HG02571 (cell line): Measurements from ENCODE around the gene KCNG2.

Experiments used
- ATAC-seq: cut with Tn5 transposase; IDR thresholded peaks from one replicate; pipeline ENCODE4 v1.9.1; 2021; ENCODE audit warnings: mild to moderate bottlenecking, moderate library complexity; ENCODE audit not compliant: unreplicated experiment

The KCNG2 gene

DNA sequence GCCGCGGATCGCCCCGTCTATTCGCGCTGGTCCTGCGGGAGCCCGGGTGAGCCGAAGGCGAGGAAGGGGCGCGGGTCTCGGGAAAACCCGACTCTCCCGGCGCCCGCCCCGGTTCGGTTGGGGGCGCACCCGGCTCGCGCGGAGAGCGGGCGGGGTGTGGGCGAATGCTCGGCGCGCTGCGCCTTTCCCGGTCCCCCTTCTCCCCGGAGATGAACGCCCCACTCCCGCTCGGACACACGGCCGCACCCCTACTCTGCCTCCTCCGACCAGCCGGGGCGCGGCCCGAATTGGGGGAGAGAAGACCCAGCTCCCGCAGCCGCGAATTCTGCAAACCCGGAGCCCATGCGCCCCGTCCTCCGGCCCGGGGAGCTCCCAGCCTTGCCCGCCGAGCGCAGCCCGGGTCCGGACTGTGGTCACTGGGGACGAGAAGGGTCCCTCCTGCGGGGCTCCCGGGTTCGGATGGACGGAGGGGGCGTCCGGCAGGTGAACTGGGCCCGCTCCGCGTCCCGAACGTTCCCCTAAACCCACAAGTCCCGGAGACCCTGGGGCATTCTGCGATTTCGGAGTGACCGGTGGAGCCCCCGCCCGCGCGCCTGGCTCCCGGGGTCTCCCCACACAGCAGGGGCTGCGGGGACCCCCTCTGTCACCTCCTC lies 734 bp downstream of the KCNG2 start:
- no peak for ATAC-seq

DNA sequence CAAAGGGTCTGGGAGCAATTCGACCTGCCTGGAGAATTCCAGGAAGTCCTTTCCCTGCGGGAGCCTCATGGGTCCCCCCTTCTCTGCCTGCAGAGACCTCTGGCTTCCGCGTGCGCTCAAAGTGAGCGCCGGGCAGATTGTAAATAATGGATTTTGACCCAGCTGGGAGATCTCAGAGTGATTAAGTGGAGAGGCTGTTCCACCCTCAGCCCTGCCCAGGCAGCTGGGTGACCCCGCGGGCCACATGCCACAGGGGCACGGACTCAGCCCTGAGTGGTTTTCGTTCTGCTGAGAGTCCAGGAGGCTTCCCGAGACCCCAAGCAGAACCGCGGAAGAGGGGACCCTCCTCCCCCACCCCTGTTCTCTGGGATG lies 1.2 kb downstream of the KCNG2 start:
- no peak for ATAC-seq

DNA sequence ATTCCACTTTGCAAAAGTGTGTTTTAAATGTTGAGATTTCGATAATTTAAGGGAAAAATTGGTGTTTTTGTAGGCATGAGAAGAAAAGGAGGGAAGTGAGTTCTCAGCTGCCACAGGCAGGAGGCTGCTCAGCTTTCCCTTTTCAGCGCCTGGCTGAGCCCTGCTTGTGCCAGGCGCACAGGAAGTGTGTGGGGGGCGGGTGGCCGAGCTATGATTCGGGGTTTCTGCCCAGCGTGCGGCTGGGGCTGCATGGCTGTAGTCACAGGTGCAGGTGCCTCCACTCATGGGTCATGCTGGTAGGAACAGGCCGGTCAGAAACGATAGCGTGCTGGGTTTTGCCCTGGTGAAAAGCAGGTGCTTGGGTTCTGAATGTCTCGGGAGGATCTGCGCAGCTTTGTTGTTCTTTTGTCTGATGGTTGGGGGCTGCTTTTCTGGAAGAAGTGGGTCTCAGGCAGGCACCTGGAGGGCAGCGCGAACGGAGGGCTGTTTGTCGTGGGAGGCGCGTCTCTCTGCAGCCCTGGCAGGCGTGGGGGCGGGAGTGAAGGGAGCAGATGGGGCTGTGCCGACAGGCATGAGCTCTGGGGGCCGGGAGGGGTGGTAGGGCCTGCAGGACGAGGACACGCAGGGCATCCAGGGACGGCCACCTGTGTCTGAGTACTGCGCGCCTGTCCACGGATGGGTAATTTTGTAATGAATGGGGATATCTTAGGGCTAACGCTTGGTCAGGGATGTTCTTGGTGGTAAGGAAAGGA lies 2.1 kb downstream of the KCNG2 start:
- no peak for ATAC-seq

DNA sequence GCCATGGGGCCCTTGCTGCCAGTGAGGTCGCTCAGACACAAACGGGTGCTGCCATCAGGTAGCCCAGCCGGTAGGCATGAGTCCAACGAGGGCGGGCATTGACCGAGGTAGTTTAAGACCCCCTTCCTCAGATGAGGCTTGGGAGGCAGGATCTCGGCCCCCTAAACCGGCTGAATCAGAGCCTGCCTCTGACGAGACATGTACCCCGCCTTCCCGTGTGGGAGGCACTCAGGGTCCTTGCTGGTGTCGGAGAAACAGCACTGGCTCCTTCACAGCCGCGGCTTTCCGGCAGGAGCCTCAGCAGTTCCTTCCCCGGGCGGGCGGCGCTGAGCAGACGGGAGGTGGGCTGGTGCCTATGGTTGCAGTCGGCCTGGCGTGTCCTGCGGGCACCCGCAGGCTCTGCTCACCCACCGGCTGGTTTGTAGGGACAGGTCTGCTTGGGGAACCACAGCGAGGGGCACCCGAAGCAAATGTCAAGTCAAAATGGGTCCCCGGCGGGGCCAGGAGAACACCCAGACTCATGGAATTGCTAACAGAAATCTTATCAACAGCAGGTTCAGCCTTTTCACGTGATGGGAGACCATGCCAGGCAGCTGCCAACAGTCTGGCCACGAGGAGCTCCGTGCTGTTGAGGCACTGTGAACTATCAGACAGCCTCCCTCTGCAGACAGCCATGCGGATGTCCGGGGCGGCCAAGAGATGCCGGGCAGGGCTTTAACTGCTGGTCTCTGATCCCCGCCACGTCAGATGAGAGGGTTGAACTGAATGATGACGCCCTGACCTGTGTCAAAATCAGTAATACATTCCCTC lies 2.8 kb downstream of the KCNG2 start:
- ATAC-seq = no peak

DNA sequence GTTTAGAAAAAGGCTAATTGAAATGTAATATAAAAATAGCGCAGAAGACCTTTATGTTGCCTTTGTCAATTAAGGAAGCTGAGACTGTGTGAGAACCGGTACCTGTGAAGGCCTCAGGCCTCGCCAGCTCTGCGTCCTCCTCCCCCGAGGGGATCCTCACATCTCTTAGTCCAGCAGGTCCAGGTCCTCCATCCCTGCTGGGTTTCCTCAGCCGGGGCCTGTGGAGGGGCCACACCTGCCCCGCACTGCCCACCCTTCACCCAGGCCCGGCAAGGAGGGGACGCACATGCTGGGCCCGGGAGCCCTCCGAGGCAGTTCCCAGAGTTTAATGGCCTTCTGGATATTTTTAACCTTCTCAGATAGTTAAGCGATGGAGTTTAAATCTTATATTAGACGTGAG lies 3.5 kb downstream of the KCNG2 start:
- ATAC-seq = no peak

DNA sequence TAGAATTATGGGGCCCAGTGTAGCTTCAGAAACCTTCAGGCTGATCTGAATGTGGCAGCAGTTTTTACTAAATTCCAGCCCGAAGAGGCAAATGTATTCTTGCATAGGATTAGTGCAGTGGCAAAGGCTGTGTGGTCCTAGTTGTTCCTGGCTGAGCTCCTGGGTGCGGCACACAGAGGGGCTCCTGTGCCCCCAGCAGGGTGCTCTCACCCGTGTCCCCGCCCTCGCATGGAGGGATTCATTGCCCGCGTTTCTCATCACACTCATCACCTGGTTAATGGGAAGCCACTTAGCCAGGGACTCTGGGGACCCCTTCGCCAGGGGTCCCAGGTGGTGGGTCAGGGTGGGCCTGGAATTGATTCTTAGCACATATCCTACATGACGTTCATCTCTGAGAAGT lies 3.9 kb downstream of the KCNG2 start:
- no peak for ATAC-seq

DNA sequence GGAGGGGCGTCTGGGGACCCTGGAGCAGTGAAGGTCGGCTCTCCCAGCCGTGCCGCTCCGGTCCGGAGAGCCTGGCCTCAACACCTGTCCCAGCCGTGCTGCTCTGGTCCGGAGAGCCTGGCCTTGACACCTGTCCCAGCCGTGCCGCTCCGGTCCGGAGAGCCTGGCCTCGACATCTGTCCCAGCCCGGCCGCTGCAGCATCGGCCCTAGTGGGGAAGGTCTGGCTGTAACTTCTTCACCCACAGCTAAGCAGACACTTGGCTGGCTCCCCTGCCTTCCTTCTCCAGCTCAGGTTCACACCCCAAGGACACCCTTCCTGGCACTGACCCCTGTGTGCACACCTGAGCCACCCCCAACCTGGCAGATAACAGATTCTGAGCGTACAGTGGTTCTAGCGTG lies 4.6 kb downstream of the KCNG2 start:
- ATAC-seq = no peak

DNA sequence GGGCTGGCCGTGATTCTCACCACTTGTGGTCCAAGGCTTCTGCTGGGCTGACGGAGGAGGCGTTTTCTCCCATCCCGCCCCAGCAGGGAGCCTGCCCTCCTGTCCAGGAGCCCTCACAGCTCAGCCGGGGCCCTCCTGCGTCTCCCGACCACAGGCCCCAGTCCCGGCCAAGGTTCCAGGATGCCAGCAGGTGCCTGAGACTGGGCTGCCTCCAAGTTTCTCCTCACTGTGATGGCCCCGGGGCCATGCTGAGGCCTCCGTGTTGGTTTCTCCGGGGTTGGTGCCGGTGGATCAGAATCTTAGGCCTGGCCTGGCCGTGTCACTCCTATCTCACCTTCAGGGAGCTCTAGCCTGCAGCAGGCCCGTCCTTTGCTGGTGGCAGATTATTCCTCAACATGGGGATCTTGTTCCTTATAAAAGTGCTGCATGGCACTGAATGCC lies 5.9 kb downstream of the KCNG2 start:
- no peak for ATAC-seq

DNA sequence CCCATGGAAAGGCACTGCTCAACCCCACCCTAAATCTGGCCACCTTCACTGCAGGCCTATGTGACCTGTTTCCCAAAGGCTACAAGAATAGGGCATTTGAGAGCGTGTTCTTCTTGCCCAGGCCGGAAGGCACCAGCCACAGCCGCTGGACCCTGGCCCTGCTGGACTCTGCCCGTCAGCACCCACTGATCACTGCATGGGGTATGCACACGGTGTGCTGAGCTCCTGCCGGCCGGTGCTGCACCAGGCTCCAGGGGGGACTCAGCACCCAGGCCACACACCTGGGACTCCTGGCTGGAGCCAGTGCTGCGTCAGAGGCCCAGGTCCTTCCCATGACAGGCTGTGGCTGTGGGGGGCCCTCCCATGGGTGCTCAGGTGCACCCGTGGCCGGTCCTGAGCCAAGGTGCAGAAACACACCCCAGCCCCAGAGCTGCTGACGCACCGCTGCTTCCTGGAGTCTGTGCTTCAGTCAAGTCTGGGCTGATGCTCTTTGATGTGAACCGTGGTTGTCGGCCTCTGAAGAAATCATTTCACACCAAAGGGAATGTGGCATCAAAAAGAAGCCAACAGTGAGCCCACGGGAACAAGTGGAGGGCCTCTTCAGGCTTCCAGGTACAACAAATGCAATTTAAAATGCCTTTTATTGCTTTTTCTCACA lies 6.5 kb downstream of the KCNG2 start:
- ATAC-seq = no peak

DNA sequence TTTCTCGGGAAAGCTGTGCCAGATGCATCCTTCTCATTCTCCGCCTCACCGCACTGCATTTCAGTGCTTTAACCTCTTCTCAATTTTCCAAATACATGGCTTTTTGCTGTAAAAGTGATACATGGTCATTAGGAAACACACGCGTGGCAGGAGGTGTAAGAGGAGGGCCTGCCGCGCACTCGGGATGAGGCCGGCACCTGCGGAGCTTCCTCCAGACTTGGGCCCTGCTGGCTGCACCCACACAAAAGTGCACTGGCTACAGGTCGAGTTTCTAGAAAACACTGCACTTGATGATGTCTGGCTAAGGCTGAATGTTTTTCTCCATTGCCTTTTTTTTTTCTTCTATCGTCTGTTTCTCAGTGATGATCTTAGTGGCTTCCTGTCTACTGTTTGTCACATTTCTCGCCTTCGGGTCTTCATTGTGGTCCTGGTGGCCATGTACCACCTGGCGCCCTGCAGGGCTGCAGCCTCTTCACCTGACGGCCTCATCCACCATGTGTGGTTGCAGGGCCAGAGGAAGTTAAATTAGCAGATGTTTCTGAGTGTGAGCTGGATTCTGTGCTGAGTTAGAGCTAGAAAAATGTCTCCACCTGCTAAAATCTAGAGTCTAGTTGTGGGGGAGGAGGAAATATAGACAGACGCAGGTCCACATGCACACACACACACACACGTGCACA lies 7.6 kb downstream of the KCNG2 start:
- no peak for ATAC-seq

DNA sequence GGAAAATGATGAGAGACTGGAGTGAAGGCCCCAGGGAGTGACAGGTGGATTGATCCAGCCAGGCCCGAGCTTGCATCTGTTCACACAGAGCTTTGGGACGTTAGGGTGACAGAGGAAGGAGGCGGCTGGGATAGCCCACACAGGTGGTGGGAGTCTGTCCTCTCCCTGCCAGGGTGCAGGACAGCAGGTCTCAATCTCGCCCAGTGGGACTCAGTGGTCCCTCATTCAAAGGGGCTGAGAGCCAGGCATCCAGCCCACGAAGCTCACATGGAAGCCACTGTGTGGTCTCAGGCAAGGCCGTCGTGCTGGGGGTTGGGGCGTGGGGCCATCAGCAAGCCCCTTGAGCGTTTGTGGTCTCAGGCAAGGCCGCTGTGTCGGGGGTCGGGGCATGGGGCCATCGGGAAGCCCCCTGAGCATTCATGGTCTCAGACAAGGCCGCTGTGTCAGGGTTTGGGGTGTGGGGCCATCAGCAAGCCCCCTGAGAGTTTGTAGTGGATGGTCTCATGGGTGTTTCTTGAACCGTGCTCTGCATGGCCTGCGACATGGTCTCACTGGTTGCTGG lies 8.3 kb downstream of the KCNG2 start:
- ATAC-seq = no peak

DNA sequence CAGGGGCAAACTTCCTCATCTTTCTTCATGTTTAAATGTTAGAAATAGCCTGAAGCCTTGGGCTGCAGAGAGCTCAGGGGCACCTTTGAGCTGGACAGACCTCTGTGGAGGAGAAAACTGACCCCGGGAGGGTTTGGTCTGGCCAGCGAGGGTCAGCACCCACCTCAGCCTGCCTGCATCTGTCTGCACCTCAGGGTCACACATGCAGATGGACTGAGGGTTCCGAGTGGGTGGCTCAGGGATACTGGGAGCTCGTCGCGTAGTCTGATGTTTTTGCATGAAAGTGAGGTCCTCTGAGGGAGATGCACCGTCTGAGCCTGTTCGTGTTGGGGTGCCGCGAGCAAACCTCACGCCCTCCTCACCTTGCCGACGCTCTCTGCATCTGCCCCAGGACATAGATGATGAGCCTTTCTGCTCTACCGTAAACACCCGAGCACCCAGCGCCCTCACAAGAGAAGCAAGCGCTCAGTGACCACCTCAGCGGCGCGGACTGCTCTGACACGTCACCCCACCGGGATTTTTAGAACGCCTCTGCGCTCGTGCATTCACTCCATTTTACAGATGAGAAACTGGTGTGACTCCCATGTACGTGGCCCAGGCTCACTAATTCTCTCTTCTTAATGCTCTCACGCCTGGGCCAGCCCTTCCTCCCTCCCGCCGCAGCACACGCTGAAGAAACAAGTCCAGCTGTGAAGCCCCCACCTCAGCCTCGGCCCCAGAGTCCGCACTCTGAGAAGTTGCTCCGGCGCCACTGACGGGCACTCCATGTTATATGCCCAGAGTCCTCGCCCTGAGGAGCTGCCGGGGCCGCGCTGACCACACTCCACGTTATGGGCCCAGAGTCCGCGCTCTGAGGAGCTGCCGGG lies 9.5 kb downstream of the KCNG2 start:
- ATAC-seq = no peak

DNA sequence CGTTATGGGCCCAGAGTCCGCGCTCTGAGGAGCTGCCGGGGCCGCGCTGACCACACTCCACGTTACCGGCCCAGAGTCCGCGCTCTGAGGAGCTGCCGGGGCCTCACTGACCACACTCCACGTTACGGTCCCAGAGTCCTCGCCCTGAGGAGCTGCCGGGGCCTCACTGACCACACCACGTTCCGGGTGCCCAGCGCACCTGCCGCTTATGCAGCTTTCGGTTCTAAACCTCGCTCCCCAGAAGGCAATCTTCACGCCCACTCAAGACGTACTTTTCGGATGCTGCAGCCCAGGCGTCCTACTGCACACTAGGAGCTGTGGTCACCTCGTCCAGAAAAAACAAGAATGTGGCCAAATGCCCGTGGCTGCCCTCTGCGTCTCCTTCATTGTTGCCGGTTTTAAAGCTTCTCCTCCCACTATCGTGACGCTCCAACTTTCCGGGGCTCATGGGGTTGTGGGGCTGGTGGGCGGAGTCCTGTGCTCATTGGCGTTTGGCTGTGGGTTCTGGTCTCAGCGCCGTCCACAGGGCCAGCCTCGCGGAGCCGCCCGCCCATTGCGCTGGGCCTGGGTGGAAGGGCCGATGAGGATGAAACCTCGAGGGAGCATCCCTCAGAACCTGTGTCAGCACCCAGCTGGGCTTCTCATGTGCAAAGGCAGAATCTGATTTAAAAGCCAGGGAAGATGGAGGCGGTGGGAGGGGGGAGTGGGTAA lies 11.9 kb downstream of the KCNG2 start:
- ATAC-seq = no peak

DNA sequence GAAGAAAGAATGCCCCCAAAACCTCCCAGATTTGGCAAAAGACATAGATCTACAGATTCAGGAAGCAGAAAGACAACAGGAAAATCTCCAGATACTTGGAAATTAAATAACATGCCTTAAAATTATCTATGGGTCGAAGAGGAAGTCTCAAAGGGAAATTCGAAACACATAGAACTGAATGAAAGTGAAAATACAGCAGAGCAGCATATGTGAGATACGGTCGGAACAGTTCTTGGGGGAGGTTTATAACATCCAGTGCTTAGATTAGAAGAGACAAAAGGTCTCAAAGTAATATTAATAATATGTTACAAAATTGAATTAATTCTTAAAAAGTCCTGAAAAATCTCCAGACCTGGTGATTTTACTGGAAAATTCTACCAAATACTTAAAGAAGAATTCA lies 14.3 kb downstream of the KCNG2 start:
- no peak for ATAC-seq

DNA sequence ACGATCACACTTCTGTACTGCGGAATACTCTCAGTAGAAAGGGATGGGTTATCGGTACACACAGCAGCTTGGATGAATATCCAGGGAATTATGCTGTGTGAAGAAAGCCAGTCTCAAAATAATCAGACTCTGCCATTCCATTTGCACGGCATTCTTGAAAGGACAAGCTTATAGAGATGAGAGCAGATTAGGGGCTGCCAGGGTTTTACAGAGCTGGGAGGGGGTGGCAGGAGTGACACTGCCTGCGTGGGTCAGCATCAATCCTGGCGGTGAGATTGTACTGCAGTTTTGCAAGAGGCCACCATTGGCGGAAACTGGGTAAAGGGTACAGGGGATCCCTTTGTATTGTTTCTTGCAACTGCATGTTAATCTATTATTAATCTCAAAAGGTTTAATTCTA lies 16.6 kb downstream of the KCNG2 start:
- ATAC-seq = no peak

DNA sequence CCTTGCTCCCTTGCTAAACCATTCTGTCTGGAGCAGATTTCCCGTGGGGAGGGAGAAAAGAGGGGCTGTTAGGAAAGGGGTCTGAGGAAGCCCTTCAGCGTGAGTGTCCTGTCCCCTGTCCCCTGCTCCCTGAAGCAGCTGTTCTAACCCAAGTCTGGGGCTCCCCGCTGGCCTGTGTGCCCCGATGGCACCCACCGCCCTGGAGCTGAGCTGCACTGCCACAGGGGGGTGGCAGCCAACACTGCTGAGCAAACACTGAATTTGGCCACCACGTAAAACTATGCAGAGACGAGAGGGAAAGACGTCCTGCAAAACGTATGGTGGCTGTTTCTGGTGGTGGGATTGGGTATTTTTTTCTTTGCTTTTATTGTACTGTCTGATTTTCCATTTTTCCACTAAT lies 17.9 kb downstream of the KCNG2 start:
- no peak for ATAC-seq

DNA sequence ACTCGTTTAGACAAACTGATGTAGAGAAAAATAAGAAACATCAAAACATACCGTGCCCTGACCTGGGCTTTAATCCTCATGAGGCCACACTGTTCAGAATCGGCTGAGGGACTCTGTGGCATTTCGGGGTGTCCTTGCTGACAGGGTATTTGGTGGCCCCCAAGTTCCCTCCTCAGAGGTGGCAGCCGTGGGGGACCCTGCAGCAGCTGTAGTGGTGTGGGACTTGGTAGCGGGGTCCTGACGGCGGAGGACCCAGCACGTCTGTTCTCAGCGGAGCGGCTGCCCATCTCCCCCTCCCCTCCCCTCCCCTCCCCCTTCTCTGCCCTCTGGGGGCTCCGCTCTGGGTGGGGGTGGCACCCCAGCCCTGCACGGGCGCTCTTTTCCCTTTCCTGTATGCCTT lies 18.4 kb downstream of the KCNG2 start:
- ATAC-seq = no peak

DNA sequence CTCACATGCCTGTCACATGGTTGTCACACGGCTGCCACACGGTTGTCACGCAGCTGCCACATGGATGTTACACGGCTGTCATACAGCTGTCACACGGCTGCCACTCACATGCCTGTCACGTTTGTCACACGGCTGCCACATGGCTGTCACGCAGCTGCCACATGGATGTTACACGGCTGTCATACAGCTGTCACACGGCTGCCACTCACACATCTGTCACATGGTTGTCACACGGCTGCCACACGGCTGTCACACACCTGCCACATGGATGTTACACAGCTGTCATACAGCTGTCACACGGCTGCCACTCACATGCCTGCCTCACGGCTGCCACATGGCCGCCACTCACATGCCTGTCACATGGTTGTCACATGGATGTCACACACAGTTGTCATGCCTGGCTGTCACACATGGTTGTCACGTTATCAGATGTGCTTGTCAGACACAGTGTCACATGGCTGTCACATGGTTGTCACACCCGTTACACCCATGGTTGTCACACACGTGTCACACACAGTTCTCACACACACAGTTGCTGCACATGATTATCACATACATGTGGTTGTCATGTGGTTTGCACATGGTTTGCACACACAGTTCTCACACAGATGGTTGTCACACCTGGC lies 19.4 kb downstream of the KCNG2 start:
- no peak for ATAC-seq

DNA sequence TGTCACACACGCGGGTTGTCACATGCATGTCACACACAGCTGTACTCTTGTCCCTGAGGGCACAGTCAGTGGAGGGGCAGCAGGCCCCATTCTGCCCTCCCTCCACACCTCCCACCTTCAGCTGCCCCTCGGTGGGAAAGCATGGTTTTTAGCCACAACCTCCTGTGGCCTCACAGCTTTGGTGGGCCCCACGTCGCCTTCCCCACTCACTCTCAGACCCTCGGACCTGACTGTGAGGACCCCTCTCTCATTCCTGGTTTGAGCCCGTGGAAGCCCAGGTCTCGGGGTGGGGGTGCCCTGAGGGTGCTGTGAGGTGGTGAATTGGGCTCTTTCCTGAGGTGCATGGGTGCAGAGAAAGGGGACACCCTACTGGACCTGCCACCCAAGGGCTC lies 19.9 kb downstream of the KCNG2 start:
- ATAC-seq = no peak
